Thyroid gland (tissue), 4 donors: Measurements from ENCODE around the gene MAD1L1.
"Not testable (repeated sequence)": the region's sequence is repeated elsewhere in the genome, so short reads cannot be mapped to it uniquely, and the experiment has no call there.

Experiments used
- CTCF ChIP-seq, 6 experiments: fragments of 200-600 bp in 3 of 6; fragments of 450-650 bp in 3 of 6; sonication (generic) in 3 of 6; IDR thresholded peaks; one replicate each; pipeline ENCODE4 v1.5.1; 2016 to 2019; ENCODE audit warnings: antibody characterized with exemption in 6 of 6, mild to moderate bottlenecking in 2 of 6, inconsistent platforms in 1 of 6, moderate library complexity in 1 of 6
- POLR2A ChIP-seq, 2 donors: fragments of 450-650 bp; IDR thresholded peaks; one replicate each; pipeline ENCODE4 v1.6.1; 2017; ENCODE audit warnings: antibody characterized with exemption in 2 of 2, mild to moderate bottlenecking in 2 of 2, moderate library complexity in 1 of 2

GRCh38 chr7:1840744-1841143, 392.0 kb downstream of the MAD1L1 start:
- not testable (repeated sequence) for TF ChIP-seq CTCF, POLR2A (IDR thresholded peaks at IDR 0.05)
